WI38 (cell line): ENCODE results near the gene ZNF792.
"Not testable (repeated sequence)": the region's sequence is repeated elsewhere in the genome, so short reads cannot be mapped to it uniquely, and the experiment has no call there.

ENCODE experiments used
- H3K4me3 ChIP-seq: 2 replicates; pipeline ENCODE4 v1.5.1; 2011; ENCODE audit warnings: low read depth, mild to moderate bottlenecking, control low read depth, low read length
- CTCF ChIP-seq: IDR thresholded peaks from 2 replicates; pipeline ENCODE4 v1.5.1; 2012; ENCODE audit warnings: low read depth, mild to moderate bottlenecking, control low read depth, low read length

Gene ZNF792

GRCh38 chr19:34918190-34918589 is 45.8 kb downstream of the ZNF792 start:
- no peak overlapping the region for H3K4me3 ChIP-seq
- no peak for TF ChIP-seq CTCF

GRCh38 chr19:34917144-34917543 is 46.9 kb downstream of the ZNF792 start:
- H3K4me3 ChIP-seq = not testable (repeated sequence)

- TF ChIP-seq CTCF = no peak
Measured at GRCh38 chr19:34910770-34911169, 53.3 kb downstream of the ZNF792 start.

More at GRCh38 chr19:34910770-34911169, 53.3 kb downstream of the ZNF792 start:
- no peak overlapping the region for H3K4me3 ChIP-seq
